ENCODE results near the gene ATP1A4.

ATP1A4 gene

DNA sequence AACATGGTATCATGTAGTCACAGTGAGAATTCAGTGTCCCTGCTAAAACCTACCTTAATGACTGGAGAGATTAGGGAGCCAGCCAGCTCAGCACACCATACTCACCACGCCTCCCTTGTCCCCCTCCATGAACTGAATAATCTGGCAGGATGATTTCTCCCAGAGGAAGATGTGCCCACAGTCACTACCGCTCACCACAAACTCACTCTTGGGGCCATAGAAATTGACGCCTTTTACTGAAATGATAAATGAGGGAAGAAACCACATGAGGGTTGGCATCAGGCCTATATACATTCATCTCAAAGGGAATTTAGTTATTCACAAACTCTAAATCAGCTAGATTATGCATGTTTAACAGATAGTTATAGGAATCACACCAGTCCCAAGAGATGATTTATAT lies 71.1 kb downstream of the ATP1A4 start:
- H3K36me3 Mint-ChIP-seq (ENCODE audit: low read depth), result peaks cover 67% of the 10 kb centered on the region
- H3K27ac Mint-ChIP-seq, result no peak overlapping the region
- H3K9me3 Mint-ChIP-seq, result no peaks in the 10 kb centered on the region
- H3K4me3 Mint-ChIP-seq, result no peak overlapping the region
- no peaks in the 10 kb centered on the region for H3K27me3 Mint-ChIP-seq (ENCODE audit: low read depth)
- TF ChIP-seq CTCF (IDR thresholded peaks at IDR 0.05; ENCODE audit: unreplicated experiment in 3 of 3), result no peak
- peaks cover 33% of the 10 kb centered on the region for H3K4me1 Mint-ChIP-seq

DNA sequence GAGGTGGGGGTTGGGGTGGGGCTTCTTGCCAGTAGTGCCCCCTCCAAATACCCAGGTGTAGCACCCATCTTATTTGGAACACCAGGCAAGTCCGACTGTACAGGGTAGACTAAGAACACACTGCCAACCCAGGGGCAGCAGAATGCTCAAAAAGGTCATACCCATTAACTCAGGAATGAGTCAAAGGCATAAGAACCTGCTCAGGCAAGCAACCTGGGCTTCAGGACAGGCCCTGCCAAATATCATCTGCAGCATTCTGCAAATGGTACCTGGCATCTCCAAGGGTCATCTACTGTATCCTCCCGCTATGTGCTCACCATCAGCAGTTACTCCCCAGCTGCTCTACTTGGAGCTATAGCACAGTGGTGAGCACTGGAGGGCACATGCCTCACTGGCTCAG lies 73.2 kb downstream of the ATP1A4 start:
- no peaks in the 10 kb centered on the region for H3K9me3 Mint-ChIP-seq
- TF ChIP-seq CTCF (IDR thresholded peaks at IDR 0.05; ENCODE audit: unreplicated experiment in 3 of 3), result no peak
- H3K4me1 Mint-ChIP-seq, result peaks cover 16% of the 10 kb centered on the region
- H3K36me3 Mint-ChIP-seq (ENCODE audit: low read depth), result peaks cover 65% of the 10 kb centered on the region
- H3K27me3 Mint-ChIP-seq (ENCODE audit: low read depth), result no peaks in the 10 kb centered on the region
- H3K4me3 Mint-ChIP-seq, result no peak overlapping the region
- H3K27ac Mint-ChIP-seq, result no peak overlapping the region

DNA sequence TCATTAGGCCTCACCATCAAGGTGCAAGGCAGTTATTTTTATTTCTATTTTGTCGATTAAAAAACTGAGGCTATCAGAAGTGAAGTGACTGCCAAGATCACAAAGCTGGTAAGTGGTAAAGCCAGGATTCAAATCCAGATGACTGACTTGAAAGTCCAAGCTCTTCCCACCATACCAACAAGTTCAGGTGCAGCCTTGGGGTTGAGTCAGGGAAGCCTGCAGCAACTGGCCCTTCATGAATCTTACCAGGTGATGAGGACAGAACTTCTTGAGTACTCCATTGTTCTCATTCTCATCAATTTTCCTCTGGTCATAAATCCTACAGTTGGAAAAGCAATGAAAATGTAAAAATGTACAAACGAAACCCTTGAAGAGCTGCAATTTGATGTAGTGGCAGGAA lies 73.9 kb downstream of the ATP1A4 start:
- H3K27me3 Mint-ChIP-seq (ENCODE audit: low read depth), result no peaks in the 10 kb centered on the region
- no peak overlapping the region for H3K27ac Mint-ChIP-seq
- no peak overlapping the region for H3K4me3 Mint-ChIP-seq
- peaks cover 9% of the 10 kb centered on the region for H3K4me1 Mint-ChIP-seq
- peaks cover 67% of the 10 kb centered on the region for H3K36me3 Mint-ChIP-seq (ENCODE audit: low read depth)
- H3K9me3 Mint-ChIP-seq, result no peaks in the 10 kb centered on the region
- TF ChIP-seq CTCF (IDR thresholded peaks at IDR 0.05; ENCODE audit: unreplicated experiment in 3 of 3), result no peak

DNA sequence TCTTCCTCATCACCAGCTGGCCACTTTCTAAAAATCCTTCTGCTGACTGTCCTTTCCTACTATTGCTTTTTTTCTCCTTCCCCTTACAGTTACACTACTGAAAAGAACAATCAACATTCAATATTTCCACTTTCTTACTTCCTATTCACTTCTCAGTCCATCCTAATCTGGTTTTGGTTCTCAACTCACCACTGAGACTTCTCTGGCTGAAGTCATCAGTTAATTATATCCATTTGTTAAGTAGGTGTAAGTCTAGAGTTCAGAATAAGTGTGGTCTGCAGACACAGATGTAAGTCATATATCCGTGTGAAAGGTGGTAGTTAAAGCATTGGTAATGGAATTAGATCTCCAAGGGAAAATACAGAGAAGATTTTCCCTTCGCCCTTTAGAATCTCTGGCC lies 75.2 kb downstream of the ATP1A4 start:
- Mint-ChIP-seq H3K9me3 (no peaks in the 10 kb centered on the region), H3K36me3 (ENCODE audit: low read depth) (peaks cover 69% of the 10 kb centered on the region), H3K4me1 (no peaks in the 10 kb centered on the region), H3K27ac (no peak overlapping the region), H3K27me3 (ENCODE audit: low read depth) (no peaks in the 10 kb centered on the region), H3K4me3 (no peak overlapping the region)
- TF ChIP-seq CTCF (IDR thresholded peaks at IDR 0.05; ENCODE audit: unreplicated experiment in 3 of 3), result no peak

DNA sequence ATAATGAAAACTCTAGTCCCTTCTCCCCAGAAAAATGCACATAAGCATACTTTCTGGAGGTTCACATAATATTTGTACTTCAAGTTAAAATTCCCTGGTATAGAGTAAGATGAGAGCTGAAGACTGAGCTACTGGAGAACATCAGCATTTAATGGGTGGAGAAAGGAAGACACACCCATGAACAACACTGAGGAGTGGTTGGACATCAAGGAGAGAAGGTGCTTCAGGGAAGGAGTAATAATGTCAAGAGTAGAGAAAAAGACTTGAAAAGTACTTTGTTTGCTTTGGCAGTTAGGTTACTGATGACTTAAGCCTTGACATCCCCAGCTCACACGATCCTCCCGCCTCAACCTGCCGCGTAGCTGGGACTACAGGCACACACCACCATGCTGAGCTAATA lies 75.6 kb downstream of the ATP1A4 start:
- Mint-ChIP-seq H3K27me3 (ENCODE audit: low read depth) (no peaks in the 10 kb centered on the region), H3K9me3 (no peaks in the 10 kb centered on the region), H3K4me1 (no peaks in the 10 kb centered on the region)

More for the DNA sequence above, 75.6 kb downstream of the ATP1A4 start:
- H3K27ac Mint-ChIP-seq, result no peak overlapping the region
- peaks cover 66% of the 10 kb centered on the region for H3K36me3 Mint-ChIP-seq (ENCODE audit: low read depth)
- TF ChIP-seq CTCF (IDR thresholded peaks at IDR 0.05; ENCODE audit: unreplicated experiment in 3 of 3), result no peak
- no peak overlapping the region for H3K4me3 Mint-ChIP-seq

Measured in nephron (organoid).